RCC 7860 (cell line): ENCODE measurements around the gene CCL17.

ENCODE experiments used
- DNase-seq: peaks from one replicate; pipeline ENCODE4 v3.0.0-alpha.2; 2015; ENCODE audit warnings: low spot score
- FAIRE-seq: peaks from 2 replicates; lab custom pipeline; 2012; peaks lifted over from hg19 to GRCh38; lab: Jason Lieb, UNC

The CCL17 gene

DNA sequence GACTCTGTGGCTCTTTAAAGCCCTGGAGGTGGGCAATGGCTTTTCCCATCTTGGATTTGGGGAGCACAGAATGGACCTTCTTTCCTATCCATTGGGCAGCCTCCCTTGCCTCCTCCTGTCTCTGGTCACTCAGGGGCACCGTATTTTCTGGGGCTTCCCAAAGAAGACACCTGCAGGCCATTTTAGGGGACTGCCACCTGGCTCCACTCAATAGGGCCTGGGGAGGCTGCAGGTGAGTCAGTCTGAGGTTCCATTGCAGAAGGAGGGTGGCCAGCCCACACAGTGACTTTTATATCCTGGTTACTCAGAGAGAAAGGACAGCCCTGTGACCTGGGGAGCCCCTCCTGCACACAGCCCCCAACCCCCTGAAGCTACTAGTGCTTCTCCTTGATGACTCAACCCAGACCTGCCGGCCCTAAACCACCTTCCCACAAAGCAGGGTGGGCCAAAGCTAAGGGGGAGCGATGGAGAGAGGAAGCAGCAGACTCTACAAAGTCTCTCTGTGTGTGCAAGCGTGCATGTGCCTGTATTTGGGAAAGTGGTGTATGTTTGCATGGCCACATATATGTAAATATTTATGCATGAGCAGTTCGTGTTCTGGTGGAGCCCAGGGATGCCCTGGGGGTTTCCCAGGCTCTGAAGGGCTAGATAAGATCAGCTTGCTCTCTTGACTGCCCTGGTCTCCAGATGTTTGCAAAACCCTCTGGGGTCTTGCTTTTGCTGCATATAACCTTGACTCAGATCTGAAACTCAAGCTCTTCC, 27.3 kb upstream of the CCL17 start:
- DNase-seq (peak; percentile 58), FAIRE-seq (no peak)

GRCh38 chr16:57379579-57379978, 25.0 kb upstream of the CCL17 start:
- FAIRE-seq = no peak
- no peak for DNase-seq

DNA sequence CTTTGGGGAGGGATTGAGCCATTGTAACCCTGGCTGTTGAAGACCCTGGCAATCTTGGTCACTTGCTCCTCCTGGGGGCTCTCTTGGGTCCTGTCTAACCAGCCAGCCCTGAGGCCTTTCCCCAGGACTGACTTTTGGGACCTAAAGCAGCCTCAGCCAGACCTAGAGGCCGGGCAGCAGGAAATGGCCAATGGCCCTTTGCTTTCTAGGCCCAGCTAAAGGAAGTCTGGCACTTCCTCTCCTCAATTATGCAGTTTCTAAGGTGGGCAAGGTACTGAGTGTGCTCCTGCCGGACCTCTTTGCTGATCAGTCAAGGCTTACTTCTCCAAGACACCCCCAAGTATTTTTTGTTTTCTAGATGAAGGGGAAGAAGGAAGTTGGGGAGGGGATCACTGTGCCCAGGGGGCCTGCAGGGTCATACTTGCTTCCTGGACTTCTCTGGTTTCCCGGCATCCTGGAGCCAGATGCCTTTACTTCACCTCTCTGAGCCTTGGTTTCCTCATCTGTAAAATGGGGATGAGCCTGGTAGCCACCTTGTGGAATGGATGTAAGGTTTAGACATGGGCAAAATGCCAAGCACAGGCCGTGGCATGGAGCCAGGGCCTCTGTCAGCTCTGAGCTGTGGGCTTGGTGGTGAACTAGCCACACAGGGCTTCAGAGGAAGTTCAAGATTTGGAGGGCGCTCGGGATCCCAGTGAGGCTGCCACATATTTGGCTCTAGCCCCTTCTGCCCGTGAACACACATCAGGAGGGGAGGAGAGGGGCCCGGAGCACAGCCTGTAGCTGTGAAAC, 23.7 kb upstream of the CCL17 start:
- FAIRE-seq = no peak
- peak; percentile 42 for DNase-seq

- FAIRE-seq (no peak), DNase-seq (no peak)
These were observed 22.6 kb upstream of the CCL17 start for GRCh38 chr16:57381791-57382534.

GRCh38 chr16:57382535-57383275, 21.9 kb upstream of the CCL17 start:
- DNase-seq (no peak), FAIRE-seq (no peak)

- DNase-seq = peak; percentile 29
- no peak for FAIRE-seq
These were observed 21.0 kb upstream of the CCL17 start for GRCh38 chr16:57383276-57384247.

DNA sequence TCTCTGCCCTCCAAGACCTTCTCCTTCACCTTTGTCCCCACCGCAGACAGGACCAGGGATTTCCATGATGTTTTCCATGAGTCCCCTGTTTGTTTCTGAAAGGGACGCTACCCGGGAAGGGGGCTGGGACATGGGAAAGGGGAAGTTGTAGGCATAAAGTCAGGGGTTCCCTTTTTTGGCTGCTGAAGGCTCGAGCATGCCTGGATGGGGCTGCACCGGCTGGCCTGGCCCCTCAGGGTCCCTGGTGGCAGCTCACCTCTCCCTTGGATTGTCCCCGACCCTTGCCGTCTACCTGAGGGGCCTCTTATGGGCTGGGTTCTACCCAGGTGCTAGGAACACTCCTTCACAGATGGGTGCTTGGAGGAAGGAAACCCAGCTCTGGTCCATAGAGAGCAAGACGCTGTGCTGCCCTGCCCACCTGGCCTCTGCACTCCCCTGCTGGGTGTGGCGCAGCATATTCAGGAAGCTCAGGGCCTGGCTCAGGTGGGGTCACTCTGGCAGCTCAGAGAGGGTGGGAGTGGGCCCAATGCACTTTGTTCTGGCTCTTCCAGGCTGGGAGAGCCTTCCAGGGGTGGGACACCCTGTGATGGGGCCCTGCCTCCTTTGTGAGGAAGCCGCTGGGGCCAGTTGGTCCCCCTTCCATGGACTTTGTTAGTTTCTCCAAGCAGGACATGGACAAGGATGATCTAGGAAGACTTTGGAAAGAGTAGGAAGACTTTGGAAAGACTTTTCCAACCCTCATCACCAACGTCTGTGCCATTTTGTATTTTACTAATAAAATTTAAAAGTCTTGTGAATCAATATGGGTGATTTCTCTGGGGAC, 20.1 kb upstream of the CCL17 start:
- FAIRE-seq = no peak

DNA sequence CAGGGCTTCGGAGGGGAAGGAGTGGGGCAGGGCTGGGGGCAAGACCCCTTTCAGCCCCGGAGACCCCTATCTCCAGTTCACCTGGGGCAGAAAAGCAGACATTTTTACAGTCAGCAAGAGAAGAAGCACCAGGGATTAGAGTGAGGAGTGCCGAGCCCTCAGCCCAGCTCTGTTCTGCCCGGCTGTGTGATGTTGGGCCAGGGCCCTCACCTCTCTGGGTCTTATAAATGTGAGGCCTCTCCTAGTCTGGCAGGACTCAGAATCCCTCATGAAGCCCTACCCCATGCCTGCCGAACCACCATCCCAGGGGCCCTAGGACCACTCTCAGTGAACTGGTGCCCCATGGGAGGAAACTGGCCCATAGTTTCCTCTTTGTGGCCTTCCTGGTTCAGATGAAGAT, 19.5 kb upstream of the CCL17 start:
- DNase-seq = no peak

More for the DNA sequence above, 20.1 kb upstream of the CCL17 start:
- no peak for DNase-seq

DNA sequence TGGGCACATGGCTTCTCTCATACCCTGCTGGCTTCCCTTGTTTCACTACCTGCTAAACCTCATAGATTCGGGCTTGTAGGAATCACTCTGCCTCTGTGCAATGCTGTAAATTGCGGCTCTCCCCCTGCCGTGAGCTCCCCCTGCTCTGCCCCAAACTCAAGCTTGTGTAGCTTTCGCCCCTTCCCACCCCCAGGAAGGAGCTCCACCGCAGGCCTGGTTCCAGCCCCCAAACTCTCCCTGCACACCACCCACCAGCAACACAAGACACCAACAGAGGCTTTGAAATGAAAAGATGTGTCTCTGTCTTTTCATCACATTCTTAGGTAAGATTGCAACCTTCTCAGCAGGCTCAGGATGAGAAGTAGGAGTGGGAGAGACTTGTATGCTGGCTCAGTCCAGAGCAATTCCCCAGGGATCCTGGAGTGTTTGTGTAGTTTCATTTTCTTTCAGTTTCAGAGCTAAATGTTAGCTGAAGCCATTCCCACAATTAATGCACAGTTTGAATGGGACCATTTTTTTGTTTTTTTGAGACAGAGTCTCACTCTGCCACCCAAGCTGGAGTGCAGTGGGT, 18.1 kb upstream of the CCL17 start:
- no peak for DNase-seq
- no peak for FAIRE-seq

More for the DNA sequence above, 19.5 kb upstream of the CCL17 start:
- FAIRE-seq = no peak

DNA sequence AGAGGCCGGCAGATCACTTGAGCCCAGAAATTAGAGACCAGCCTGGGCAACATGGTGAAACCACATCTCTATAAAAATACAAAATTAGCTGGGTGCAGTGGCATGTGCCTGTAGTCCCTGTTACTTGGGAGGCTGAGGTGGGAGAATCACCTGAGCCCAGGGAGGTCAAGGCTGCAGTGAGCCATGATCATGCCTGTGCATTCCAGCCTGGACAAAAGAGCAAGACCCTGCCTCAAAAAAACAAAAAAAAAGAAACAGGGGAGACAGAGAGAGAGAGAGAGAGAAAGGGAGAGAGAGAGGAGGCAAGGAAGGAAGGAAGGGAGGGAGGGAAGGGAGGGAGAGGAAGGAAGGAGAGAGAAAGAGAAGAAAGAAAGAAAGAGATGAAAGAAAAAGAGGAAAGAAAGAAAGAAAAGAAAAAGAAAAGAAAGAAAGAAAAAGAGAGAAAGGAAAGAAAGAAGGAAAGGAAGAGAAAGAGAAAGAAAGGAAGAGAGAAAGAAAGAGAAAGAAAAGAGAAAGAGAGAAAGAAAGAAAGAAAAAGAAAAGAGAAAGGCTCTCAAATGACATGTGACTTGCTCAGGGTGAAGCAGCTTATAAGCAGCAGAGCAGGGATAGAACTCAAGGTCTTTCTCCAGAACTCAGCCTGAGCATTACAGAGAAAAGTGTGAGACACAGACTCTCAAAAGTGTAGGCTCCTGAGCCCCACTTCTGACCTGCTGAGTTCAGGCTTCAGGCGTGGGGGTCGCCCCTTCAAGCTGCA, 16.8 kb upstream of the CCL17 start:
- FAIRE-seq (no peak), DNase-seq (no peak)

DNA sequence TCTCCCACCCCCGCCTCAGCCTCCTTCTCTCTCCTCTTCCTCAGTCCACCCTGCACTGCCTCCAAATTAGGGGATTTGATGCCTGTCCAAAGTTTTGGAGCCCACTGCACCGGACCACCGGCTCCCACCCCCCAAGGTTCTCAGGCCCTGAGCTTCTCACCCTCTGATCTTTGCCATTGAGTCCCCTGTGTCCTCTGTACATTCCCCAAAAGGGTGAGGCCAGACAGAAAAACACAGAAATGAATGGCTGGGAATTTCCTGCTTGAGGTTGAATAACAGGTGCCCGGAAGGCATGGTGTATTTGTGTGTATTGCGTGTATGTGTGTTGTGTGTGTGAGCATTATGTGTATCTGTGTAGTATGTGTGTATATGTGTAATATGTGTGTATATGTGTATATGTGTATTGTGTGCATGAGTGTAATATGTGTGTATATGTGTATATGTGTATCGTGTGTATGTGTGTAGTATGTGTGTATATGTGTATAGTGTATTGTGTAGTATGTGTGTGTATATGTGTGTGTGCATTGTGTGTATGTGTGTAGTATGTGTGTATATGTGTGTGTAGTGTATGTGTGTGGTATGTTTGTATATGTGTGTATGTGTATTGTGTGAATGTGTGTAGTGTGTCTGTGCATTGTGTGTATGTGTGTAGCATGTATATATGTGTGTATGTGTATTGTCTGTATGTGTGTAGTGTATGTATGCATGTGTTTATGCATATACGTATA, 16.0 kb upstream of the CCL17 start:
- no peak for FAIRE-seq

GRCh38 chr16:57389087-57389468, 15.5 kb upstream of the CCL17 start:
- no peak for DNase-seq
- FAIRE-seq = no peak

More for the DNA sequence above, 16.0 kb upstream of the CCL17 start:
- no peak for DNase-seq

GRCh38 chr16:57390636-57391295, 13.8 kb upstream of the CCL17 start:
- FAIRE-seq (no peak), DNase-seq (no peak)

- FAIRE-seq (no peak), DNase-seq (no peak)
These were observed 13.3 kb upstream of the CCL17 start for GRCh38 chr16:57391300-57391699.

DNA sequence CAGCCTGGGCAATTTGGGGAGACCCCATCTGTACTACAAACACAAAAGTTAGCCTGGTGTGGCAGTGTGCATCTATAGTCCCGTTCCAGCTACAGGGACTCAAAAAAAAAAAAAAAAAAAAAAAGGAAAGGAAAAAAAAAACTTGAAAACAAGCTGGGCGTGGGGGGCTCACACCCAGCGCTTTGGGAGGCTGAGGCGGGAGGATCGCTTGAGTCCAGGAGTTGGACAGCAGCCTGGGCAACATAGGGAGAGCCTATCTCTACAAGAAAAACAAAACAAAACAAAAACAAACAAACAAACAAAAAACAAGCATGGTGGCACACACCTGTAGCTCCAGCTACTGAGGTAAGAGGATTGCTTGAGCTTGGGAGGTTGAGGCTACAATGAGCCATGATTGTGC, 12.9 kb upstream of the CCL17 start:
- FAIRE-seq (no peak), DNase-seq (no peak)

DNA sequence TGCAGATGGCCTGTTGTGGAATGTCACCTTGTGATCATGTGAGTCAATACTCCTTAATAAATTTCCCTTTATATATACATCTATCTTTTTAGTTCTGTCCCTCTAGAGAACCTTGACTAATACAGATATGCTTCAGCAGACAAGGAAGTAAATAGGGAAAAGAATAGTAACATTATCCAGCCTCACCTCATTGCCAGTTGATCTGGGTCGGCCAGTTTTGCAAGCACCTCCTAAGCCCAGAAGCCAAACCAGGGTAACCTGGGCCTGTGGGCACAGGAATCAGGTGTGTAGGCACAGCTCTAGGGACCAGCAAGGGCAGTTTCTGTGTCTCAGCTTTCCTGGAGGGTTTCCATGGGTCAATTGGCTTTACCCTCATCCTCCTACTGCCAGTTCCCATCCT, 11.9 kb upstream of the CCL17 start:
- FAIRE-seq (no peak), DNase-seq (no peak)

DNA sequence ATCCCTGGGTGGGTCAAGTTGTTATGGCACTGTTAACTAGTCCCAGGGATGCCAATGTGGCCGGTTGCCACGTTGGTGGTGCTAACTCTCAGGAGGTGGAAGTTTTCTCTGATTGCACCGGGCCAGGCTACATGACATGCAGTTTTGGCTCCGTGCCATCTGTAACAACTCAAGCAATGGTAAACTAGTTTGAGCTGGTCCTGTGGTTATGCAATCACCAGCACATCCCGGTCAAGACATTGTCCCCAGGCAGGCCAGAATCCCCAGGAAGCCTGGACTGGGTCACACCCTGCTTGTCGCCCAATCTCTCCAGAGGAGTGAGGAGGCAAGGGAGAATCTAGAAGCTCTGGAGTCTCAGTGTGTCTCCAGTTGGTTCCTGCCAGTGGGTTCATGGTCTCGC, 10.1 kb upstream of the CCL17 start:
- FAIRE-seq (no peak), DNase-seq (peak; percentile 38)
